HepG2 (cell line): Measurements from ENCODE around the gene IFT52. TPM values are rescaled to one million over a fixed set of nuclear protein-coding genes. Genes with fewer than 3 reads are reported as not detected.
A peak's percentile ranks its signal among the peaks of the same experiment; 100 is the strongest.

Experiments used
- BORCS8-MEF2B ChIP-seq: sonication (generic); formaldehyde crosslinking; IDR thresholded peaks from 2 replicates; pipeline ENCODE4 v1.8.0; 2022; ENCODE audit warnings: mild to moderate bottlenecking, missing genetic modification reagents
- CCAR2 ChIP-seq: fragments of 200-400 bp; formaldehyde crosslinking; optimal IDR thresholded peaks from 2 replicates; pipeline ENCODE3; 2018; ENCODE audit warnings: low read depth, mild to moderate bottlenecking, low read length, moderate library complexity
- FOXC1 ChIP-seq: sonication (generic); formaldehyde crosslinking; IDR thresholded peaks from 2 replicates; pipeline ENCODE4 v1.8.0; 2022; ENCODE audit warnings: mild to moderate bottlenecking, missing genetic modification reagents, borderline replicate concordance
- FOXJ3 ChIP-seq: sonication (generic); formaldehyde crosslinking; IDR thresholded peaks from 2 replicates; pipeline ENCODE4 v1.4.0; 2020; ENCODE audit warnings: missing genetic modification reagents, mild to moderate bottlenecking, borderline replicate concordance
- GMEB2 ChIP-seq: IDR thresholded peaks from 2 replicates; pipeline ENCODE4 v1.6.1; 2016; ENCODE audit warnings: missing biosample characterization, missing genetic modification reagents, low read depth
- HNRNPH1 ChIP-seq: fragments of 200-400 bp; formaldehyde crosslinking; optimal IDR thresholded peaks from 2 replicates; pipeline ENCODE3; 2017; ENCODE audit warnings: mild to moderate bottlenecking, low read depth, low read length
- KLF6 ChIP-seq: IDR thresholded peaks from 2 replicates; pipeline ENCODE4 v1.8.0; 2016; ENCODE audit warnings: missing biosample characterization, missing genetic modification reagents
- MLXIP ChIP-seq: sonication (generic); formaldehyde crosslinking; IDR thresholded peaks from 2 replicates; pipeline ENCODE4 v1.9.0; 2021; ENCODE audit warnings: missing genetic modification reagents, borderline replicate concordance
- PRMT3 ChIP-seq: sonication (generic); formaldehyde crosslinking; IDR thresholded peaks from 2 replicates; pipeline ENCODE4 v1.8.1; 2022; ENCODE audit warnings: low read depth, mild to moderate bottlenecking, moderate library complexity, missing genetic modification reagents, borderline replicate concordance
- SSRP1 ChIP-seq: IDR thresholded peaks from 2 replicates; pipeline ENCODE4 v1.6.1; 2016; ENCODE audit warnings: control low read depth
- TOPORS ChIP-seq: sonication (generic); formaldehyde crosslinking; IDR thresholded peaks from 2 replicates; pipeline ENCODE4 v1.8.0; 2023; ENCODE audit warnings: mild to moderate bottlenecking, missing genetic modification reagents
- ZFX ChIP-seq: sonication (generic); formaldehyde crosslinking; IDR thresholded peaks from 2 replicates; pipeline ENCODE4 v1.4.0; 2020; ENCODE audit warnings: mild to moderate bottlenecking, low read depth, missing genetic modification reagents, moderate library complexity
- ZNF501 ChIP-seq: sonication (generic); formaldehyde crosslinking; IDR thresholded peaks from 2 replicates; pipeline ENCODE4 v1.5.1; 2020; ENCODE audit warnings: mild to moderate bottlenecking, moderate library complexity, missing genetic modification reagents
- ZNF776 ChIP-seq: sonication (generic); formaldehyde crosslinking; IDR thresholded peaks from 2 replicates; pipeline ENCODE4 v1.4.0; 2020; ENCODE audit warnings: mild to moderate bottlenecking, missing genetic modification reagents
- ZSCAN30 ChIP-seq: sonication (generic); formaldehyde crosslinking; IDR thresholded peaks from 2 replicates; pipeline ENCODE4 v1.5.0; 2020; ENCODE audit warnings: mild to moderate bottlenecking, missing genetic modification reagents
- polyA plus RNA-seq, 8 experiments: library from polyadenylated mRNA; depleted of rRNA in 3 of 8; stranded (reverse) in 7 of 8; unstranded in 1 of 8; fragments of >200 nt; fragmentation: Illumina TruSeq in 4 of 8; extraction: Trizol in 4 of 8; gene quantifications; 2 replicates each; pipeline versions ENCODE4 v1.2.1 to v1.2.3, GENCODE V29; 2011 to 2016; ENCODE audit warnings: low read depth in 4 of 8, missing spikeins in 1 of 8, mixed read lengths in 1 of 8; ENCODE audit not compliant: insufficient read depth in 1 of 8
- total RNA-seq, 5 experiments: library from RNA; depleted of rRNA; stranded (reverse); fragments of >200 nt; fragmentation: Illumina TruSeq; extraction: Trizol; gene quantifications; 2 replicates each; pipeline ENCODE4 v1.2.3, GENCODE V29; 2016; ENCODE audit warnings: low read depth in 1 of 5
- TF ChIP-seq, protein P1 (sequence below): sonication (generic); formaldehyde crosslinking; conservative IDR thresholded peaks from 2 replicates; pipeline ENCODE4 v1.8.0; 2022; ENCODE audit warnings: low read depth, missing genetic modification reagents
- TF ChIP-seq, protein P2 (sequence below): sonication (generic); formaldehyde crosslinking; IDR thresholded peaks from 2 replicates; pipeline ENCODE4 v1.4.0; 2020; ENCODE audit warnings: missing genetic modification reagents
- TF ChIP-seq, protein P3 (sequence below): sonication (generic); formaldehyde crosslinking; IDR thresholded peaks from 2 replicates; pipeline ENCODE4 v1.5.1; 2020; ENCODE audit warnings: missing genetic modification reagents, mild to moderate bottlenecking, borderline replicate concordance

IFT52 gene
- total and polyA plus RNA-seq, 2 of the 13 experiments (the other 11 are each of a cell fraction or from before 2014, with no cell fraction given): 48.0 to 64.0 TPM

GRCh38 chr20:43666376-43667328, 75.9 kb downstream of the IFT52 start, which contains the start of gene MYBL2 (continued):
- TF ChIP-seq ZNF776 (CRISPR knock-in tag): peak; percentile 82
- TF ChIP-seq FOXJ3: no peak
- peak; percentile 76 for TF ChIP-seq BORCS8-MEF2B (CRISPR knock-in tag)
- TF ChIP-seq, protein P1, sequence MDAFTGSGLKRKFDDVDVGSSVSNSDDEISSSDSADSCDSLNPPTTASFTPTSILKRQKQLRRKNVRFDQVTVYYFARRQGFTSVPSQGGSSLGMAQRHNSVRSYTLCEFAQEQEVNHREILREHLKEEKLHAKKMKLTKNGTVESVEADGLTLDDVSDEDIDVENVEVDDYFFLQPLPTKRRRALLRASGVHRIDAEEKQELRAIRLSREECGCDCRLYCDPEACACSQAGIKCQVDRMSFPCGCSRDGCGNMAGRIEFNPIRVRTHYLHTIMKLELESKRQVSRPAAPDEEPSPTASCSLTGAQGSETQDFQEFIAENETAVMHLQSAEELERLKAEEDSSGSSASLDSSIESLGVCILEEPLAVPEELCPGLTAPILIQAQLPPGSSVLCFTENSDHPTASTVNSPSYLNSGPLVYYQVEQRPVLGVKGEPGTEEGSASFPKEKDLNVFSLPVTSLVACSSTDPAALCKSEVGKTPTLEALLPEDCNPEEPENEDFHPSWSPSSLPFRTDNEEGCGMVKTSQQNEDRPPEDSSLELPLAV (CRISPR knock-in tag): peak; percentile 86; the same call in 1 of the 2 replicates
- peak; percentile 50; the same call in 1 of the 2 replicates for TF ChIP-seq MLXIP
- no peak for TF ChIP-seq KLF6 (CRISPR knock-in tag)
- TF ChIP-seq, protein P2, sequence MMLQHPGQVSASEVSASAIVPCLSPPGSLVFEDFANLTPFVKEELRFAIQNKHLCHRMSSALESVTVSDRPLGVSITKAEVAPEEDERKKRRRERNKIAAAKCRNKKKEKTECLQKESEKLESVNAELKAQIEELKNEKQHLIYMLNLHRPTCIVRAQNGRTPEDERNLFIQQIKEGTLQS: no peak
- peak; percentile 45; the same call in 1 of the 2 replicates for TF ChIP-seq GMEB2 (CRISPR knock-in tag)
- TF ChIP-seq ZNF501 (CRISPR knock-in tag): peak; percentile 34; the same call in 1 of the 2 replicates
- no peak for TF ChIP-seq SSRP1 (CRISPR knock-in tag)
- peak; percentile 85 for TF ChIP-seq FOXC1 (CRISPR knock-in tag)
- no peak for TF ChIP-seq CCAR2
- TF ChIP-seq PRMT3 (CRISPR knock-in tag): peak; percentile 65; the same call in 1 of the 2 replicates
- TF ChIP-seq ZFX (CRISPR knock-in tag): peak; percentile 89
- TF ChIP-seq, protein P3, sequence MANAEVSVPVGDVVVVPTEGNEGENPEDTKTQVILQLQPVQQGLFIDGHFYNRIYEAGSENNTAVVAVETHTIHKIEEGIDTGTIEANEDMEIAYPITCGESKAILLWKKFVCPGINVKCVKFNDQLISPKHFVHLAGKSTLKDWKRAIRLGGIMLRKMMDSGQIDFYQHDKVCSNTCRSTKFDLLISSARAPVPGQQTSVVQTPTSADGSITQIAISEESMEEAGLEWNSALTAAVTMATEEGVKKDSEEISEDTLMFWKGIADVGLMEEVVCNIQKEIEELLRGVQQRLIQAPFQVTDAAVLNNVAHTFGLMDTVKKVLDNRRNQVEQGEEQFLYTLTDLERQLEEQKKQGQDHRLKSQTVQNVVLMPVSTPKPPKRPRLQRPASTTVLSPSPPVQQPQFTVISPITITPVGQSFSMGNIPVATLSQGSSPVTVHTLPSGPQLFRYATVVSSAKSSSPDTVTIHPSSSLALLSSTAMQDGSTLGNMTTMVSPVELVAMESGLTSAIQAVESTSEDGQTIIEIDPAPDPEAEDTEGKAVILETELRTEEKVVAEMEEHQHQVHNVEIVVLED (CRISPR knock-in tag): peak; percentile 75
- peak; percentile 94 for TF ChIP-seq TOPORS (CRISPR knock-in tag)
- no peak for TF ChIP-seq ZSCAN30 (CRISPR knock-in tag)
- no peak for TF ChIP-seq HNRNPH1
